GM19463 (cell line): ENCODE data around the gene PDE4B.
"Not testable (repeated sequence)": the region's sequence is repeated elsewhere in the genome, so short reads cannot be mapped to it uniquely, and the experiment has no call there.

Source experiments
- ATAC-seq: cut with Tn5 transposase; IDR thresholded peaks from one replicate; pipeline ENCODE4 v1.9.1; 2021; ENCODE audit warnings: mild to moderate bottlenecking, moderate library complexity; ENCODE audit not compliant: unreplicated experiment

The PDE4B gene

DNA sequence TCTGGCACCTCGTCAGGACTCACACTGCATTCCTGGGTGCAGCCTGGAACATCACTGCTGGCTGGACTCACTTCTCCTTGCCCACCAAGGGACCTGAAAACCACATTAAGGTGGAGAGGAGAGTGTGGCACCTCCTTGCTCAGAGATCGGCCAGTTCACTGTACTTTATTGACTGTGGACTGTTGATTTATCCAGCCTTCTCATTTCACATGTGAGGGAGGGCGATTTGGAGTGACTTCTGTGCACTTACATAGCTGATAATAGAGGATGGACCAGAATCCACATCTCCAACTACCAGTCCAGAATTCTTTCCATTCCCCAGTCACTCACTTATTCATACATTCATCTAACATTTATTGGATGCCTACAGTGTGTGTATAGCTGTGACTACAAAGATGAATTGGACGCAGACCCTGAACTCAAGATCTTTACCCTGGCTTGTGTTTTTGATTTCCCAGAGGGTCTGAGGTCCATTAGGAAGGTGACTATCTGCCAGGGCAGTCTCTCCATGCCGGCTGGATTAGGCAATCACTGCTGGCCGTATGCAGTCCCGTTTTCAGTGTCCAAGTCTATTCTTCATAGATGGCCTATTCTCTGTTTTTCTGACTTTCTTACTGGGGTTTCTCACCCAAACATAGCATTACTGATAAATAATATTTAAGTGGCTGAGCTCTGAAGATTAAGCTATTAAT is 507.7 kb downstream of the PDE4B start:
- no peak for ATAC-seq

DNA sequence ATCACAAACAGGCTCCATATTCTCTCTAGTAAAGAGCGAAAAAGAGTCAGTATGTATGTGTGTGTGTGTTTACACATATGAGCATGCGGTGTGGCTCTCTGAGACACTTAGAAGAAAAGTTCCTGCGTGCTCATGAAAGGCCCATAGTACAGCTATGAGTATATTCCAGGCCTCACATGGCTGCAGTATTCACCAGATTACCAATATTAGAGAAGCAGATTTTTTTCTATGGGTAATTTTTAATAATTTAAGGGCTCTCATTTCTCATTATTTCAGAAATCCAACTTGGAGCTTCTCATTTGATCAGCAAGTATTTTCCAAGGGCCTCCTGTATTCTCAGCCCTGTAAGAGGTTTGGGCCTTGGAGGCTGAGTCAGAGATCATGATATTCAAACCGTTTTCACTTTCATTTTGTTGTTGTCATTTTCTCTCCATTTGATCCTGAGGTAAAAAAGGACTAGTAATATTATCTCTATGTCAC is 508.3 kb downstream of the PDE4B start:
- peak; percentile 81 for ATAC-seq

DNA sequence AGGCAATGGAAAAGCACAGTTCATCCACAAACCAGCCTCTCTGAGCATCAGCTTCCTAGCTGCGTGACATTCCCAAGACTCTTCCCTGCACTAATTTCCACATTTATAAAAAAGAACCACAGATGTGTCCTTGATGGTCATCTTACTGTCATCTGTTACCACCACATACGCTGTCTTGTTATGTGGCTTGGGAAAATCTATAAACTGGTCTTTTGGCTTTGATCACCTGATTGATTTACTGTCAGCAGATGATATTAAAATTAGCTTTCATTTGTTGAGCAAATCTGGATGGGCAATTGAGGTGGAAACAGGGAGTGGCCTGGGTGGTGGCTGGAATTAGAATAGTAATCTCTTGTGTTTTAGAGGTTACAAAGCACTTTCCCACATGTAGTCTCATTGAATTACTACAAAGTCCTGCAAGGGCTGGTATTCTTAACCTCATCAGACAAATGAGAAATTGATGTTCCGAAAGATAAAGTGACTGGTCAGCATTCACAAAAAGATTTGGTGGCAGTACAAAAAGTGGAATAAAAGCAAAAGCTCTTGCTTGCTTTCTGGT is 509.6 kb downstream of the PDE4B start:
- ATAC-seq = no peak

GRCh38 chr1:66302815-66303214 is 510.1 kb downstream of the PDE4B start:
- no peak for ATAC-seq

- no peak for ATAC-seq
Measured at GRCh38 chr1:66303646-66304045, 511.0 kb downstream of the PDE4B start.

DNA sequence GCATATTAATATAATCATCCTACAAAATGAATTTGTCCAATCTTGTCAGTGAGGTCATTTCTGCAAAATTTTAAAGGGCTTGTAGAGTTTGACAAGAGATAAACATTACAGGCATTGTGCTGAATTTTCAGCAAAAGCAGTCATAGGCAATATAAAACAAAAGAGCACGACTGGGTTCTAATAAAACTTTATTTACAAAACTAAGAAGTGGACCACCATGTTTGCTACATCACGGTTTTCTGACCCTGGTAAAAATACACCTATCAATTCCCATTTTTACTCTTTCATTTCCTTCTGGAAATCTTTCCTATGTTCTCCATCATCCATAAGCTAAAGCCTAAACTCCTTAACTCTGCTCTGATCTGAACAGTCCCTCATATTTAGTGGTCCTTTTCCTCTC is 511.4 kb downstream of the PDE4B start:
- no peak for ATAC-seq

- ATAC-seq = peak; percentile 44
Measured at GRCh38 chr1:66305927-66306326, 513.2 kb downstream of the PDE4B start.

GRCh38 chr1:66309006-66309741 is 516.5 kb downstream of the PDE4B start:
- no peak for ATAC-seq

DNA sequence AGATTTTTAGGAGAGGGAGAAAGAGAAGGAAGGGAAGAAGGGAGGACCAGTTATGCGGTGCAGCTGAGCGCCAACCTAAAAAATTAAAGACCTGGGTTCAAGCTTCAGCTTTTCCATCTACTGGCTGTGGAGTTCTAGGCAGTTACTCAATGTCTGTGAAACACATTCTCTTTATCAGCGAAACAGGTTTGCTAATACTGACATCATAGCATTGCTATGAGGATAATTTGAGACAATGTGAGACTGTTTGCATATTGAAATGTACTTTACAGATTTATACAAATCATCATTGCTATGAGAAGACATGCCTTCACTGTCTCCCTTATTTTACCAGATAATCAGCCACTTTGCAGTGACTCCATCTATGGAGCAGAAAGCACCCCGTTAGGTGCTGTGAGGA is 518.4 kb downstream of the PDE4B start:
- no peak for ATAC-seq

DNA sequence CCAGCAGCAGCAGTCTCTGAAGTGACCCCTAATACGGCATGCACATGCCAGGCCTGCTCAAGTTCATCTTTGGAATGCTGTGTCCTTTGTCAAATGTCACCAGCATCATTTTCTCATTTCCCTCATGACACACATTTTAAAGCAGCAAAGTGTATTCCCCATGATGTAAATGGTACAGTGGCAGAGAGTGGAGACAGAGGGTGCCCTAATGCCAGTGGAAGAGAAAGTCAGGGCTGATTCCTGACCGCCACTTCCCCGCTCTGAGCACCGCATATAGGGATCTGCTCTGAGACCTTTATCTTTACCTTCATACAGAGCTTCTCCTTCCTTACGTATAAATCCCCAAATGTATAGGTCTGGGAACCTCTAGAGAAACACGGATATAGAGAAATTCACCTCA is 518.9 kb downstream of the PDE4B start:
- ATAC-seq = no peak

DNA sequence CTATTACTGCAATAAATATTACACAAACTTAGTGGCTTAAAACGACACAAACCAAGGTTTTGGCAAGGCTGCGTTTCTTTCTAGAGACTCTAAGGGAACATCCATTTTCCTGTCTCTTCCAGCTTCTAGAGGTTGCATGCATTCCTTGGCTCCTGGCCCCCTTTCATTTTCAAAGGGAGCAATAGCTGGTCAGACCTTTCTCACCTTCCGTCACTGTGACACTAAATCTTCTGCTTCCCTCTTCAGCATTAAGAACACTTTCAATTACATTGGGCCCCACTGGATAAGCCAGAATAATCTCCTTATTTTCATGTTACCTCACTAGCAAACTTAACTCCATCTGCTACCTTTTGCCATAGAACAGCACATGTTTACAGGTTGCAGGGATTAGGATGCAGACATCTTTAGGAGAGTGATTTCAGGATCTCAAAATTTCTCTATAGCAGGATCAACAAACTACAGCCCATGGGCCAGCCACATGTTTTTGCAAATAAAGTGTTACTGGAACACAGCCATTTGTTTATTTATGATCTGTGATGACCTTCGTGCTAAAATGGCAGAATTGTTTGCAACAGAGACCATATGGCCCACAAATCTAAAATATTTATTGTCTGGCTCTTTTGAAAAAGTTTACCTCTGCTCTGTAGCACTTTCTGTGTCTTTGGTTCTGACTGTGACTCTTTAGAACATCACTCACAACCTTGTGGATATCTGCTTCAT is 519.7 kb downstream of the PDE4B start:
- ATAC-seq = no peak

DNA sequence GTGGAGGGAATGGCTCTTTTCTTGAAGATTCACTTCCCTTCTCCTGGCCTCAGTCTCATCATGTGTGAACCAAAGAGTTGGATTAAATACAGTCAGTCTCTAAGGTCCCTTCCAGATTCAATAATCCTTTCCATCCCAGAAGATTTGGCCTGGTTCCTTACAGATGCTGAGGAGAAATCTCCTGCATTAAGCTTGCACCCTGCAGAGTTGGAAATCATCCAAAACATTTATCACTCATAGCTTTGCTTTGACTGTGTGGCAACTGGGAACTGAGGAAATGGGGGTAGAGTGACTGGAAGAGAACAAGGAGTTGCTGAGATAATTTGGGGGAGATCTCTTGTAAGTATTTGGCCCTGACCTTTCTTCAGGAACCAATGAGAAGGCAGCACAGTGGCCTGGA is 520.7 kb downstream of the PDE4B start:
- no peak for ATAC-seq

DNA sequence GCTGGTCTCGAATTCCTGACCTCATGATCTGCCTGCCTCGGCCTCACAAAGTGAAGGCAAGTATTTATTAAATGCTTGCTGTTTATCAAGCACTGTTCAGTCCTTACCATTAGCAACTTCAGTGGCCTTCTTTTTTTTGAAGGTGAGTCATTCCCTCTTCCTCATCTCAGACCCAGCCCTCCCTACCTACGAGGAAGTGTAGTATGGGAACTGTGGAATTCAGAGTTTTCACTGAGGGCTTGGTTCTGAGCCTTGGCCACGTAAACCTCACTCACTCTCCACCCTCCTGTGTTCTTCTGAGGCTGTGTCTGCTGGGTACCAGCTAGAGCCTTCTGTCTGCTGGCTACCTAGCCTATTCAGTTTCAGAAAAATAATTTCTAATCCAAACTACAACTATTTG is 523.0 kb downstream of the PDE4B start:
- ATAC-seq = no peak

- no peak for ATAC-seq
Measured at GRCh38 chr1:66316464-66317247, 524.0 kb downstream of the PDE4B start.

- no peak for ATAC-seq
Measured at GRCh38 chr1:66317248-66317515, 524.5 kb downstream of the PDE4B start.

DNA sequence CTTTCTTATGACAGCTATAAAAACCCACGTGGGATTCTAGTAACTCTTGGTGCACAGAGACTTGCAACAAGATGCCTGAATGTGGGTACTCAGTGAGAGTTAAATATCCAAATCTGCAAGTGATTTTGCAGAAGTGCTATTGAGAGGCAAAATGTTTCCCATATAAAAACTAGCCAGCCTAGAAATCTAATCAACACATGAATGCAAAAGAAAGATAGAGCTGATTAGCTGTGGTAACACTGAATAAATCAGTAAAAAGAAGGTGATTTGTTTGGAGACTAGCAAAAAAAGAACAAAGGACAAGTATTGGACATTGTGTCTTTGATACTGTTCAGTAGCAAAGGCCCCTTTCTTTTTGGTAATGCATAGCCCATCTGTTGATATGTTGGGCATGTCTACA is 527.5 kb downstream of the PDE4B start:
- ATAC-seq = no peak

GRCh38 chr1:66322462-66322861 is 529.8 kb downstream of the PDE4B start:
- ATAC-seq = not testable (repeated sequence)

DNA sequence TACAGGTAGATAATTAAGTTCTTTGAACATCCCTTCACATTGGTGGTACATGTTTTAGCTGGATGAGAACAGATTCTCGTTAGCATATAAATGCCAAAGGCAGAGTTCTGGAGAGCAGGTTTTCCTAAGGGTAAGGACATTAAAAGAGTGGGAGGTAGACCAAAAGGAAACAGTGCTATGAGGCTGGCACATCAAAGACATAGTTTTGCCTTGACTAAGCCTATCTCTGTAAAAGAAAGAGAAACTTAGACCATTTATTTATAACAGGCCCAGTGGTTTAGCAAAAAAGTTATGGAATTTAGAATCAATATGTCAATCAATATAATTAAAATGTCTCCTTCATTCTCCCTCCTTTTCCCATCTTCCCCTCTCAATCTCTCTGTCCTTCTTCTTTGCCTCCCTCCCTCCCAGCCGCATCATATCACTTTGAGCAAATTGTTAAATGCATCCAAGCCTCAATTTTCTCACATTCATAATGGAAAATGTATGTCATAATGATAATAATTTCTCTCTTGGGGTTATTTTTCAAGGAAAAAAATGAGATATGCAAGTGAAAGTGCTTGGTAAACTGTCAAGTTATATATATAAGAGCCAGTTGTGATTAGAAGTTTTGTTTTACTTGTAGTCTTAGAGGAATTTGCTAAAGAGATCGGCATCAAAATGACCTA is 531.4 kb downstream of the PDE4B start:
- ATAC-seq = no peak

GRCh38 chr1:66325594-66326380 is 533.1 kb downstream of the PDE4B start:
- ATAC-seq = no peak

DNA sequence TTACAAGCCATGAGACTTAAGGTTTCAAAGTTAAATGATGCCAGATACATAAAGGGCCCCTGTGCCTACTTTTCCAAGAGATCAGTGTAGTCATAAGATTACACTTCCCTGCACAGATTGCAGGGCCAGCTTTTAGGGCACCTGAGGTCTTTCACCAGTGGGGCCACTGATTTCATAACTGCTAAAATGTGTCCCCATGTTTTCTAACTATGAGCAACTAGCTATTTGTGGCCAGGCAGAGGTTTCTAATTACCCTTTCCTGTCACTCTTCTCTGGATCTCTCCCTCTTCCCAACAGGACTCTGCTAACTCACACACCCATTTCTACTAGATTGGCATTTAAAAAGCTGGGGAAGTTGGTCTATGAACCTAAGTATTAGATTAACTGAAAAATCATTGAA is 534.2 kb downstream of the PDE4B start:
- no peak for ATAC-seq
